Adrenal gland (tissue), 5 donors: ENCODE measurements around the gene KNSTRN.

Experiments used
- CTCF ChIP-seq, 6 experiments: fragments of 450-650 bp in 4 of 6; fragments of 200-600 bp in 2 of 6; sonication (generic) in 1 of 6; IDR thresholded peaks; 1 replicate in 5 of 6; 2 replicates in 1 of 6; pipeline versions ENCODE4 v1.5.1 to v1.8.0; 2016 to 2021; ENCODE audit warnings: antibody characterized with exemption in 6 of 6, mild to moderate bottlenecking in 2 of 6, moderate library complexity in 1 of 6
- POLR2A ChIP-seq, 2 donors: fragments of 450-650 bp; IDR thresholded peaks; one replicate each; pipeline ENCODE4 v1.6.1; 2017; ENCODE audit warnings: antibody characterized with exemption in 2 of 2, mild to moderate bottlenecking in 2 of 2, moderate library complexity in 1 of 2
- donor health status: DM: no; HTN: no; CAD: no.

DNA sequence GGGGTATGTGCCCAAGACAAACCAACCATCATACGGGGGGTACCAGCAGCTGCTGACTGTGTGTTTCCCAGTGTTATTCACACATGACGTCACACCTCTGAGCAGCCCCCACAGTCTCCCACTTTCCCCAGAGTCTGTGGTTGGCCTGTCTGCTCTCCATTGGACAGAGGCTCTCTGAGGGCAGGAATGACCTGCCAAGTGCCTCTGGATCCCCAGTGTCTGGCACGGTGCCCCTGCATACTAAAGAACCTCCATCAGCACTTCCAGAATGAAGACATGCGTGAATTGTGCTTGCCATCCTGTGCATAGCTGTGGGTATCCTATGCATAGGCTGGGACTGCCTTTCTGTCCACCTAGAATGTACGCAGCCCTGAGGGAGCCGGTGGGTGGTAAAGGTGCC lies 38.3 kb upstream of the KNSTRN start:
- TF ChIP-seq POLR2A (IDR thresholded peaks at IDR 0.05) (no peak), CTCF (IDR thresholded peaks at IDR 0.05) (no peak)
